ENCODE results near the gene MSANTD7. TPM values are rescaled to one million over a fixed set of nuclear protein-coding genes. Genes with fewer than 3 reads are reported as not detected.
A peak's percentile ranks its signal among the peaks of the same experiment; 100 is the strongest.

Gene MSANTD7
- total RNA-seq (2021; ENCODE audit: unreplicated experiment) (14.3 TPM), Bru-seq, nascent RNA (percentile 88 among the genes with signal in this experiment), BruChase-seq, experiment 1, labeled RNA remaining after a 6-hour chase (percentile 91 among the genes with signal in this experiment), BruChase-seq, experiment 2, labeled RNA remaining after a 2-hour chase (percentile 97 among the genes with signal in this experiment)
- 7.1 and 7.7 TPM in 2 replicates for polyA plus RNA-seq (2012)
- long read RNA-seq, full-length matches to known transcripts = 35 of 36 reads
- long read RNA-seq, partial matches to known transcripts = 1 of 36 reads
- long read RNA-seq, other reads (novel, unspliced or antisense) = 0 of 36 reads

- CTCF ChIA-PET = interaction anchor here (1.0 to 3.2 kb wide), 8 partner anchors 15 to 315 kb away, joined by 3 to 16 read pairs (median 4); no protein-coding TSS in a partner anchor
- no peaks in the 10 kb centered on the region for H3K27me3 ChIP-seq (ENCODE audit: insufficient read depth, low read length)
- peak within 1 kb of the TSS; percentile 98 for H3K9ac ChIP-seq (ENCODE audit: low read length)
- peaks cover 2 to 20% of the 10 kb centered on the region in 2 experiments; a peak in 3 of 4 replicates for H3K4me1 ChIP-seq (ENCODE audit: control insufficient read depth in 1 of 2, insufficient read depth in 2 of 2, low read length in 2 of 2)
- H3K79me2 ChIP-seq (ENCODE audit: insufficient read depth, low read length) = peaks cover 48% of the 10 kb centered on the region
- H3K9me2 ChIP-seq (ENCODE audit: insufficient read depth) = no peaks in the 10 kb centered on the region
- DNase-seq (ENCODE audit: low read depth, low spot score) = peak; percentile 98
- H3K4me2 ChIP-seq (ENCODE audit: low read length) = peak within 1 kb of the TSS; percentile 88
- peak within 1 kb of the TSS; percentile 3 for H2AFZ ChIP-seq (ENCODE audit: low read depth, low read length, poor library complexity, severe bottlenecking)
- no TSS peak for BruUV-seq (replicated peaks)
- peak within 1 kb of the TSS; percentile 83 for H3K27ac ChIP-seq (ENCODE audit: low read depth, low read length)
- peak; percentile 94 for ATAC-seq
- peaks cover 24 to 26% of the 10 kb centered on the region in 2 experiments; a peak in 3 of 4 replicates for H3K36me3 ChIP-seq (ENCODE audit: control insufficient read depth in 1 of 2, insufficient read depth in 2 of 2, low read length in 2 of 2)
- H3K9me3 ChIP-seq (ENCODE audit: control insufficient read depth in 1 of 2, insufficient read depth in 1 of 2, low read depth in 1 of 2, low read length in 2 of 2) = no peaks in the 10 kb centered on the region
- RAD21 ChIA-PET (ENCODE audit: low non-redundant PET in 1 of 2, low total read pairs in 2 of 2, uncharacterized antibody in 2 of 2, unreplicated experiment in 2 of 2) = interaction anchor here in 1 of 2 experiments (0.6 kb wide), 1 partner anchor 326 kb away, joined by 3 read pairs; no protein-coding TSS in a partner anchor
- H4K20me1 ChIP-seq (ENCODE audit: insufficient read depth) = no peaks in the 10 kb centered on the region
- POLR2A ChIA-PET = interaction anchor here (0.9 to 1.9 kb wide), 7 partner anchors 10 to 121 kb away, joined by 3 to 14 read pairs (median 5); partner anchors contain the start of genes DCLRE1C, MEIG1 and SUV39H2
- H3K4me3 ChIP-seq (replicated peaks in 1 of 2; ENCODE audit: low read depth in 1 of 2, low read length in 2 of 2) = peak within 1 kb of the TSS; percentile 84 to 93
- intact Hi-C loops (cut with micrococcal nuclease) = loop anchor here (2.0 to 5.0 kb wide), 3 partner anchors 39 to 269 kb away; partner anchors contain the start of genes DCLRE1C and SUV39H2
- no peak for TF ChIP-seq FOSL1 (IDR thresholded peaks at IDR 0.05; ENCODE audit: low read depth)
- peak; percentile 87 for TF ChIP-seq SP1 (IDR thresholded peaks at IDR 0.05; ENCODE audit: low read depth)
- peak; percentile 57 for TF ChIP-seq TCF7L2 (IDR thresholded peaks at IDR 0.05; ENCODE audit: borderline replicate concordance, extremely low read depth, insufficient read depth, insufficient read length)
- TF ChIP-seq REST (IDR thresholded peaks at IDR 0.05; ENCODE audit: low read depth) = no peak
- peak; percentile 75 for TF ChIP-seq POLR2A (IDR thresholded peaks at IDR 0.05; ENCODE audit: borderline replicate concordance, extremely low read depth, insufficient read depth, insufficient read length)
- peak; percentile 7 for TF ChIP-seq YY1 (IDR thresholded peaks at IDR 0.05; ENCODE audit: extremely low read depth, insufficient replicate concordance, low read depth, low read length)
- TF ChIP-seq POLR2AphosphoS5 (IDR thresholded peaks at IDR 0.05; ENCODE audit: low read depth, low read length) = peak; percentile 77
- peak; percentile 71 for TF ChIP-seq ZBTB33 (IDR thresholded peaks at IDR 0.05; ENCODE audit: extremely low read depth, insufficient replicate concordance, low read length)
- TF ChIP-seq ZNF274 (IDR thresholded peaks at IDR 0.05; ENCODE audit: low read depth, low read length) = no peak
- TF ChIP-seq RAD21 (IDR thresholded peaks at IDR 0.05; ENCODE audit: low read depth) = no peak
- peak; percentile 69 for TF ChIP-seq EGR1 (IDR thresholded peaks at IDR 0.05; ENCODE audit: low read depth)
- TF ChIP-seq EZH2 (IDR thresholded peaks at IDR 0.05) = no peak
- TF ChIP-seq SIN3A (IDR thresholded peaks at IDR 0.05; ENCODE audit: low read depth) = peak; percentile 73
- peak; percentile 65; the same call in 1 of the 2 replicates for TF ChIP-seq ZFX (IDR thresholded peaks at IDR 0.05)
- TF ChIP-seq EZH2phosphoT487 (IDR thresholded peaks at IDR 0.05; ENCODE audit: borderline replicate concordance) = no peak
- TF ChIP-seq MAX (IDR thresholded peaks at IDR 0.05) = peak; percentile 46
Observed at GRCh38 chr10:14837757-14838581, at the start of gene MSANTD7, which contains the start of the genes CDNF and HSPA14. TSS of gene MSANTD7 (plus strand) at chr10:14838306. CDS start at chr10:14842285, 3,979 bp downstream. TSS of gene CDNF (minus strand) at chr10:14838037. CDS start at chr10:14837946, 91 bp downstream. TSS of gene HSPA14 (plus strand) at chr10:14838306. CDS start at chr10:14838403, 97 bp downstream.
